T-helper 1 cell treated with Interleukin-12 subunit alpha and Interleukin-12 subunit beta and Interleukin-4 antibody, amounts not matched to agents 30 ng/mL and 1 ng/mL, for 36 hours (primary cell): ENCODE results near the gene GNAO1. TPM values are rescaled to one million over a fixed set of nuclear protein-coding genes. Genes with fewer than 3 reads are reported as not detected.

Source experiments
- intact Hi-C: fragments of 100-400 bp; cut with micrococcal nuclease; formaldehyde crosslinking; loops from one replicate; pipeline ENCODE4 v1.15.1; 2024
- total RNA-seq: library from RNA; stranded (reverse); gene quantifications from 2 replicates; pipeline ENCODE4 v1.2.3, GENCODE V29; 2022

GNAO1 gene
- total RNA-seq, 1 donor from 2014 or later: 2.1 TPM

DNA sequence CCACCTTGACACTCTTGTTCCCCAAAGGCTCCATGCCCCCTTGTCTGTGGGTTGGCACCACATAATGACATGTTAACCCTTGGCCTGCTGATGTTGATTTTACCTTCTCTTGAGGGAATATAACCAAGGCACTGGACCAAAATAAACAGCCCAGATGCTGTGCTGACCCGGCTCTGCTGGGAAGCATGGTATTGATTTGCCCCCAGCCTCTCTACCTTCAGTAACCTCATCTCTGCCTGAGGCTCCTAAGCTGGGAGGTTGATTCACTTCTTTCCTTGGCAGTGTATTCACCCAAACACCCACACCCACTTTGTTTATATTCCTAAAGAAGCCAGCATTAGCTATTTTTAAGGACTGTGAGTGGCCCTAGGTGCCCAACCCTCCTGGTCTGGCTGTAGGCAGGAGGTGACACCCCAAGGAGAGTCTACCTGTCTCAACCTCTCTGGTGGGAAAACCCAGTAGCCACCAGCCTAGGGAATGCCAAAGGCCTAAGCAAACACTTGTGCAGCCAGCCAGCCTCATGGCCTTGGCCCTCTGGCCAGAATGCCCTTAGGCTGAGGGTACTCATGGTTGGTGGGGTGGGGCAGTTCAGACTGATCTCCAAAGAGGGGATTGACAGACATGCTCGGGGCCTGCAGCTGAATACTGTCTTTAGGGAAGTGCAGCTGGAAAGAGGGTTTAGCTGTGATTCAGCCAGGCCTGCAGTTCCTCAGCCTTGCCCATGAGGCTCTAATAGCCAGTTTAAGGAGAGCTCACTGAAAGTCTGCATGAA lies 42.7 kb downstream of the GNAO1 start:
- intact Hi-C loops: no loop called here

- intact Hi-C loops: no loop called here
Measured at GRCh38 chr16:56234737-56235136, 43.4 kb downstream of the GNAO1 start.

DNA sequence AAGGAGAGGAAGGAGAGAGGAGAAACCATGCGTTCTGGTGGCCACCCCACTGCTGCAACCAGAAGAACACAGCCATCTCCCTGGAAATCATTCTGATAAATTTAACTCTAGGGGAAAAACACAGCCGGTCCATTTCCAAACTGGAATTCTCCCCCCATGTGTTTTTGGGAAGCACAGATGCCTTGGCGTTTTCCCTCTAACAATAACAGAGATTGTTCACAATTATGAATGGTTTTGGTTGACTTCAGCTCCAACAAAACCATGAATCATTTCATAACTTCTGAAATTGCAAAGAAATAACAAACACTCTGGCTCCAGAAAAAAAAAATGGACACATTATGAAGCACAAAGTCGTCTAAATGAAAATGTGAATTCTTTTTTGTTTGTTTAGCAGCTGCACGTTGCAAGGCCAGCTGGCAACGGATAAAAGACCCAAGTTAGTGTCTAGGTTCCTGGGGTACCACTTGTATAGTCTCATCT lies 46.2 kb downstream of the GNAO1 start:
- intact Hi-C loops: no loop called here

- intact Hi-C loops: no loop called here
Measured at GRCh38 chr16:56238188-56238587, 46.9 kb downstream of the GNAO1 start.

GRCh38 chr16:56241596-56241995 lies 50.3 kb downstream of the GNAO1 start:
- intact Hi-C loops: no loop called here

GRCh38 chr16:56242740-56243139 lies 51.5 kb downstream of the GNAO1 start:
- intact Hi-C loops: no loop called here

GRCh38 chr16:56244612-56245011 lies 53.3 kb downstream of the GNAO1 start:
- intact Hi-C loops: no loop called here

DNA sequence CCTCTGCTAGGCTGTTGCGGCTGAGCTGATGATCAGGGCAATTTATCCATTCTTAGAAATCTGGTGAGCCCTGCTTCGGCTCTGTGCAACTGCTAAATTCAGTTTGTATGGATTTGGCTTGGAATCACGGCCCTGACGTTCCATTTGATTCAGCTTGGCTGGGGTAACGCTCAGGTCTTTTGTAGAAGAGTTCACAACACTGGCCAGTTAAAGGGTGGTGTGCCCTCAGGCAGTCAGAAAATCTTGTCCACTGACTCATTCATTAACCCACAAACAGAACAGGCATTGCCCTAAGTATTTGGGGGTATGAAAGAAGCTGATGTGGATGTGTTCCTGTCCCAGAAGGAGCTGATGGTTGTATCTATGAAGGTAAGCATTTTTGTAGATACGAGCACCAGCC lies 53.9 kb downstream of the GNAO1 start:
- intact Hi-C loops: no loop called here

GRCh38 chr16:56246051-56246817 lies 54.9 kb downstream of the GNAO1 start:
- intact Hi-C loops: no loop called here

GRCh38 chr16:56247018-56247417 lies 55.7 kb downstream of the GNAO1 start:
- intact Hi-C loops: no loop called here

- intact Hi-C loops: no loop called here
Measured at GRCh38 chr16:56247808-56248207, 56.5 kb downstream of the GNAO1 start.

DNA sequence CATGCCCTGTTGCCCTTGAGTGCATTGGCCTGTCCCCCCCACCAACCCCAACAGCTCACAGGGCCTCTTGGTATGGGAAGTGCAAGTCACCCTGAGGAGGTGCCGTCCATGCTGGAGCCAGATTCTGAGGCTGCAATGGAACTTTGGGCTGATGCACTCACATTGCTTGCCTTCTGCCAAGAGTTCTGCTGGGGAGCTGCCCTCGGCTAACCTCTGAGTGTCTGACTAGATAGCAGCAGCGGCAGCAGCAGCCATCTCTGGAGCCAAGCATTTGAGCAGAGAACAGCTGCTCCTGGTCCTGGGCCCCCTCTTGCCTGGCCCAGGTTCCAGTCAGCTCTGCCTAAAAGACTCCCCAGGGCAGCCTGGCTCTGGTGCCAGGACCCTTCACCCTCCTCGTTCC lies 61.5 kb downstream of the GNAO1 start:
- intact Hi-C loops: no loop called here

- intact Hi-C loops: no loop called here
Measured at GRCh38 chr16:56255904-56256303, 64.6 kb downstream of the GNAO1 start.

DNA sequence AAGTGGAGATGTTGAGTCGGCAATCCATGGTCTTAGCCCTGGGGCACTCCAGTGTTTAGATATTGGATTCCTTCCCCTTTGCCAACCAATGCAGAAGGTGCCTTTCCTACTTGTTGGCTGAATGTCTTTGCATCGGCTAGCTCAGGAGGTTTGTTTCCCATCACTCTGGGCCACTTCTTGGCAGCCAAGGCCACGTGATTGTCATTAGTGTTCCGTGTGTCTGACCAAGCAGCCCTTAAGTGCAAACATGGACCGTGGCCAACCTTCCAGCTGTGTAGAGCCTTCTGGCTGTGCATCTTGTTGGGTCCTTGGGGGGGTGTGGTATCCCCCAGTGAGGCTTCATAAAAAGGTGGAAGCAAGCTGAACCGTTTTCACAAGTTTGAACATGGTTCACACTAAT lies 66.0 kb downstream of the GNAO1 start:
- intact Hi-C loops: no loop called here

GRCh38 chr16:56257666-56258342 lies 66.5 kb downstream of the GNAO1 start:
- intact Hi-C loops: no loop called here

DNA sequence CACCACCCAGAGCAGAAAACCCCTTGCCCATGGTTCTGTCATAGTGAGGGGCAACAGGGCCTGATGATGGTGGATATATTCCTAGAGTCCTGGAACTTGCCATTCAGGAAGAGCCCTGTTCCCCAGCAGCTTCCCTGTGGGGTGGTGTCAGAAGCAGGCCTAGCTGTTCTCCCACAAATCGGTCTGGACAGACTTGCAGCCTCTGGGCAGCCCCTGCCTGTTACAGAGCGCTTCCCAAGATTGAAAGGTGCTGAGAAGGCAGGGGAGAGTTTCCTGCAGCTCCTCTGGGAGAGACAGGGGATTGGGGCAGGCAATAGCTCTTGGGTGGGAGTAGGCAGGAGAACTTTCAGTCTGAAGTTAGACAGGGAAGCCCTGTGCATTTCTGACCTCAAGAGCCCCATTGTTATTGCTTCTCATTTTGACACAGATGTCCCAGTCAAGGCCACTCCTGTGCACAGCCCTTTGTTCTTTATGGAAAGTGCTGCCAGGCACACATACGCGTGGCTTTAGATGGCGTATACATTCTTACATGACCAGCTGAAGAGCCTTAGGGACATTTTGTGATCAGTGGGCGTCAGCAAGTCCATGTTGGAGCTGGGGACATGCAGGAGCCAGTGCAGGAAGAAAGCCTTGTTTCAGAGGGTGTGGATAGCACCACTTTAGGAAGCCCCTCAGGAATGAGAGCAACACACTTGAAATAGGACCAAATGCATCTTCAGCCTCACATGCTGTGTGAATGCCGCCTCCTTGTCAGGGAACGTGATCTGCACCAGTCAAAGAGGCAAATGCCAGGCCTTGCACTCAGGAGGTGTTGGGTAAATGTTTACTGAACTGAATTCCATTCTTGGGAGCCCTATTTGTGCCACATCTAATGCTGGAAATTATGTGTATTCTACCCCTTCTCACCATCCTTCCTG lies 67.5 kb downstream of the GNAO1 start:
- intact Hi-C loops: no loop called here

- intact Hi-C loops: no loop called here
Measured at GRCh38 chr16:56259425-56259779, 68.1 kb downstream of the GNAO1 start.

GRCh38 chr16:56260378-56261160 lies 69.3 kb downstream of the GNAO1 start:
- intact Hi-C loops: loop anchor here (5.0 kb wide), 1 partner anchor 68 kb away; the partner anchor contains the start of gene GNAO1

DNA sequence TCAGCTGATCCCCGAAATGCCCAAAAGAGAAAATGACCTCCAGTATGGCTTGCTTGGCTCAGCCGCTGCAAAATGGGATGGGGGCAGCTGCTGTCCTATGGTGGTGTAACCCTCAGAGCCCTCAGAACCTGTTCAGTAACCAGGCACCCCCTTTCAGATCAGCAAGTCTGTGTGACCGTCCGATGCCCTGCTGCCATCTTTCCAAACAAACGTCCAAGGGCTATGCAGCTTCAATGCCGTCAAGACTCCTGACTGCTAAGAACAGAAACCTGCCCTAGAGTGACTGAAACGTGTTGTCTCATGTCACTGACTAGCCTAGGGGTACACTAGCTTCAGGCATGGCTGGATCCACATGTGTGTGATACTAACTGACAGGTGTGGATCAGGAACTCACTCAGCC lies 70.4 kb downstream of the GNAO1 start:
- intact Hi-C loops: loop anchor here (1.0 to 5.0 kb wide), 2 partner anchors 18 to 69 kb away; partner anchors contain the start of gene GNAO1

GRCh38 chr16:56262148-56262547 lies 70.9 kb downstream of the GNAO1 start:
- intact Hi-C loops: loop anchor here (1.0 to 5.0 kb wide), 2 partner anchors 17 to 70 kb away; partner anchors contain the start of gene GNAO1
